GM18499 (cell line): Measurements from ENCODE around the gene PITPNC1.
"Not testable (repeated sequence)": the region's sequence is repeated elsewhere in the genome, so short reads cannot be mapped to it uniquely, and the experiment has no call there.

ENCODE experiments used
- ATAC-seq: cut with Tn5 transposase; IDR thresholded peaks from one replicate; pipeline ENCODE4 v1.9.1; 2021; ENCODE audit warnings: moderate number of reproducible peaks; ENCODE audit not compliant: insufficient read depth, unreplicated experiment

PITPNC1 gene

DNA sequence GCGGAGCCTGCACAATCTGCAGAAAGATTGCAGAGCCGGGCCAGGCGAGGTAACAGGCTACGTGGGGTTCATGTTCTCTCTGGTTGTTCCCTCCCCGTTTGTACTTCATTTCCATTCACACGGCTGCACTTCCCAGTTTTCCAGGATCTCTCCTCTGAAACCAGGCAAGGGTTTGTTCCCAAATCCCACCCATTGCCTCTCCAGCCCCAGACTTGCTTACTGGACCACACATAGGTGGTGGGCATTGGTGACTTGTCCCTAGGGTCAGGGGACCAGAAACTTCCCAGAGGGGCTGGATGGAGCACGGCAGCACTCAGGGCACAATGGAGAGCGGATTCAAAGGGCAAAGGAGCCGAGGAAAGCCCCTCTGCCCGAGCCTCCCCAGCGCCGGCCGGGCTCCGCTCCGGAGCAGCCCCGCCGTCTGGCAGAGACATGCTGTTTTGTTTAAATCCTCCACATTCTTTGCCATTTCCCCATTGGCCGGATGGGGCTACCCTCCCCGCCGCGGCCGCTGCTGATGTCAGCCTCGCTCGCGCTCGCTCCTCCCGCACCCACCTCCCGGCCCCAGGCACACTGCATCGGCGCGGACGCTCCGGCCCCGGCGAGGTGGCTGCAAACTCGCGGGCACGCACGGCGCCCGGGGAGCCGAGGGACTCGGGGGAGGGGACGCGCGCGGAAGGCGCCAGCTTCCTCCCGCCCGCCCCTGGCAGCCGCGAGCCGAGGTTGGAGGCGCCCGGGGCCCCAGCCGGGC is at the start of gene PITPNC1:
Gene PITPNC1, plus strand, starts transcription at position 545 of the 751 bp plus-strand sequence.
- ATAC-seq: peak; percentile 40

DNA sequence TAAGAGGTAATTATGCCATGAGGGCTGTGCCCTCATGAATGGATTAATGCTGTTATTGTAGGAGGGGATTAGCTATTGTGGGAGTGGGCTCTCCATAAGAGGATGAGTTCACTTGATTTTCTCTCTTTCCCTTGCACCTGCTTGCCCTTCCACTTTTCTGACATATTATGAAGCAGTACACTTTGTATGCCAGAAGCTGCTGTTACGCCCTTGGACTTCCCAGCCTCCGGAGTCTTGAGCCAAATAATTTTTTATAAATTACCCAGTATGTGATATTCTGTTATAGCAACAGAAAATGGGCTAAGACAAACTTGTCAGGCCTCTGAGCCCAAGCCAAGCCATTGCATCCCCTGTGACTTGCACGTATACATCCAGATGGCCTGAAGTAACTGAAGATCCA is 49.1 kb upstream of the PITPNC1 start:
- ATAC-seq: no peak

DNA sequence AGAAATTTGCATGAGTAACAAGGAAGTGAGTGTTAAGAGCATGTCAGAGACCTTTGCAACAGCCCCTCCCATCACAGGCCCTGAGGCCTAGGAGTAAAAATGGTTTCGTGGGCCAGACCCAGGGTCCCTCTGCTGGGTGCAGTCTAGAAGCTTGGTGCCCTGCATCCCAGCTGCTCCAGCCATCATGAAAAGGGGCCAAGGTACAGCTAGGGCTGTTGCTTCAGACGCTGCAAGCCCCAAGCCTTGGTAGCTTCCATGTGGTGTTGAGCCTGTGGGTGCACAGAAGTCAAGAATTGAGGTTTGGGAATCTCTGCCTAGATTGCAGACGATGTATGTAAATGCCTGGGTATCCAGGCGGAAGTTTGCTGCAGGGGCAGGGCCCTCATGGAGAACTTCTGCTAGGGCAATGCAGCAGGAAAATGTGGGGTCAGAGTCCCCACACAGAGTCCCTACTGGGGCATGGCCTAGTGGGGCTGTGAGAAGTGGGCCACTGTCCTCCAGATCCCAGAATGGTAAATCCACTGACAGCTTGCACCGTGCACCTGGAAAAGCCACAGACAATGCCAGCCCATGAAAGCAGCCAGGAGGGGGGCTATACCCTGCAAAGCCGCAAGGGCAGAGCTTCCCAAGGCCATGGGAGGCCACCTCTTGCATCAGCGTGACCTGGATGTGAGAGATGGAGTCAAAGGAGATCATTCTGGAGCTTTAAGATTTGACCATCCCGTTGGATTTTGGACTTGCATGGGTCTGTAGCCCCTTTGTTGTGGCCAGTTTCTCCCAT is 45.5 kb upstream of the PITPNC1 start:
- not testable (repeated sequence) for ATAC-seq

DNA sequence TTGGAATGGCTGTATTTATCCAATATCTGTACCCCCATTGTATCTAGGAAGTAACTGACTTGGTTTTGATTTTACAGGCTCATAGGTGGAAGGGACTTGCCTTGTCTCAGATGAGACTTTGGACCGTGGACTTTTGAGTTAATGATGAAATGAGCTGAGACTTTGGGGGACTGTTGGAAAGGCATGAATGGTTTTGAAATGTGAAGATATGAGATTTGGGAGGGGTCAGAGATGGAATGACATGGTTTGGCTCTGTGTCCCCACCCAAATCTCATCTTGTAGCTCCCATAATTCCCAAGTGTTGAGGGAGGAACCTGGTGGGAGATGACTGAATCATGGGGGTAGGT is 44.9 kb upstream of the PITPNC1 start:
- not testable (repeated sequence) for ATAC-seq

DNA sequence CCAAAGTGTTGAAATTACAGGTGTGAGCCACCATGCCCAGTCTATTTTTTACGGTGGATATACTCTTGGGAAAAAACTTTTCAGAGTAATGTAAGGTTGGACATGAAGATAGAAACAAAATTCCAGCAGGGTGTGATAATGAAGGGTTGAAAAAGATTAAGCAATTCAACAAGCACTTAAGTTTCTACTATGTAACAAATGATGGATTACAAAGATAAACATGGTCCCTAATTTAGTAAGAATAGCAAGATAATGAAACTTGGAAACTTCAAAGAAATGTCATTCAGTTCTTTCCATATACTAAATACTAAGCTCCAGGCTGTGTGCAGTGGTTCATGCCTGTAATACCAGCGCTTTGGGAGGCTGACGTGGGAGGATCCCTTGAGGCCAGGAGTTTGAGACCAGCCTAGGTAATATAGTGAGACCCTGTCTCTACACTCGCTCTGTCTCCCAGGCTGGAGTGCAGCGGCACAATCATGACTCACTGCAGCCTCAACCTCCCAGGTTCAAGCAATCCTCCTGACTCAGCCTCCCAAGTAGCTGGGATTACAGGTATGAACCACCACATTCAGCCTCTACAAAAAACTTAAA is 41.7 kb upstream of the PITPNC1 start:
- no peak for ATAC-seq

DNA sequence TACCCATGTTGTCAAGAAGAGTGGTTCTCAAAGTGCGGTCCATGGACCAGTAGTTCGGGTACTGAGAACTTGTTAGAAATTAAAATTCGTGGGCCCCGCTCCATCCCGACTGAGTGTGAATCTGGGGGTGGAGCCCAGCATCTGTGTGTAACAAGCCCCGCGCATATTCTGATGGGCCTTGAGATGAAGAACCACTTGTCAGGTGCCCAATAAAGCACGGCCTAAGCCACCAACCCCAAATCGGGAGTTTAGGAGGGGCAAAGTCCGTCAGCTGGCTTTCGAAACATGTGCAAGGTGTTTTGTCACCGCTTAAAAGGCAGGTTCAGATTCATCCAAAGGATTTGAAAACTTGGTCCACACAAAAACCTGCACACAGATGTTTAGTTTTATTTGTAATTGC is 40.2 kb upstream of the PITPNC1 start:
- no peak for ATAC-seq

DNA sequence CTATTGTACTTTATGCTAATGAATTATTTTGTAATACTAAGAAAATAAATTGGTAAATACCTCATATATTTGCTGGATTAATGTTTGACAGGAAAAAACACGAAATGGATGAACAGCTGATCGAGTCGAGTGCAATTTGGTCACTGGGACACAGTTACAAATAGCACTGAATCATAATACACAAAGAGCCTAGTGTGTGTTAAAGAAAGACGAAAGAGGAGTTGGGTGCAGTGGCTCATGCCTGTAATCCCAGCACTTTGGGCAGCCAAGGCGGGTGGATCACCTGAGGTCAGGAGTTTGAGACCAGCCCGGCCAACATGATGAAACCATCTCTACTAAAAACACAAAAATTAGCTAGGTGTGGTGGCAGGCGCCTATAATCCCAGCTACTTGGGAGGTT is 38.7 kb upstream of the PITPNC1 start:
- not testable (repeated sequence) for ATAC-seq

DNA sequence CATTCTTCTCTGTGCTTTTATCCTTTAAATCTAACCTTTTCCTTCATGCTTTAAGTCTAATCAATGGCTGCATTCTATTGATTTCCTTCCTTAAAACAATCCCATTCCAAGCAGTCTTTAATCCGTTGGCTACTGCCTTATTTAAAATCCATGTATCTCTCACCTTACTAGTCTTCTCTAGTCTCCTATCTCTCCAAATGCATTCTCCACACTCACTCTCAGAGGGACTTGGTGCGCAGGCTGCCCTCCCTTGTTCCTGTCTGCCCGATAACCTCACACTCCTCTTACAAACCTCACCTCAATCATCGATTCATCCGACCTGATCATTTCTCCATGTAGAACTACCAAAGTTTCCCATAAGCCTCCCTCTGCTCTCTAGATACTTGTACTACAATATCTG is 33.8 kb upstream of the PITPNC1 start:
- no peak for ATAC-seq

DNA sequence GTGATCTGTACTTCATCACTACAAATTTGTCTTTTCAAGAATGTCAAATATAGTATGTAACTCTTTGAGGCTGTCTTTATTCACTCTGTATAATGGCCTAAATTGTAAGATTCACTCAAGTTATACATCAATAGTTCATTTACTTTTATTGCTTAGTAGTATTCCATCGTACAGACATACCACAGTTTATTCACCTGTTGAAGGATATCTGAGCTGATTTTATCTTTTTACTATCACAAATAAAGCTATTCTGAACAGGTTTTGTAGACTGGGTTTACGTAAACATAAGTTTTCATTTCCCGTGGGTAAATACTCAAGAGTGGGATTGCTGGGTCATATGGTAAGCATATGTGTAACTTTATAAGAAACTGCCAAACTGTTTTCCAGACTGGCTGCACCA is 29.3 kb upstream of the PITPNC1 start:
- ATAC-seq: no peak

DNA sequence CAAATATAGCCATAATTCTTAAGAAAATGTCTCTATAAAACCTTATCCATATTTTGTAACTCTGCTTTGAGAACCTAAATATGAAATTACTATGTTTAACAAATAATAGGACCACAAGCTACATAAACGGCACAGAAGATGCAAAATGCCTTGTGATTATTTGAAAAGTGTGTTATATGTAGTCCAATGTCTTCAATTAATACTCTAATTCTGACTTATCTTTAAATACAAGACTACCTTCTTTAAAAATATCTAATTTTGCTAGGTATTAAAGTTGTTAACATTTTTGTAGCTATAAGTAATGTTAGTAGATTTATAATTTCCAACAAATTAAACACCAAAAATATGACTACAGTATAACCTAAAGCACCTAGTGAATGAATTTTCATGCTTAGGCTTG is 27.7 kb upstream of the PITPNC1 start:
- no peak for ATAC-seq

DNA sequence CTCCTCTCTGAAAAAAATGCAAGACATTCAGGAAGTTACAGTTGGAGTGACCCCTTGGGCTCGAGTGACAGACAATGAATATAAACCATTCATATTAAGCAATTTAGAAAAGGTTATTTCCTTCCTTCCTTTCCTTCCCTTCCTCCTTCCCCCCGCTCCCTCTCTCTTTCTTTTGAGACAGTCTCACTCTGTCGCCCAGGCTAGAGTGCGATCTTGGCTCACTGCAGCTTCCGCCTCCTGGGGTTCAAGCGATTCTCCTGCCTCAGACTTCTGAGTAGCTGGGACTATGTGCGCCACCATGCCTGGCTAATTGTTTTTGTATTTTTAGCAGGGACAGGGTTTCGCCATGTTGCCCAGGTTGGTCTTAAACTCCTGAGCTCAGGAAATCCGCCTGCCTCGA is 23.9 kb upstream of the PITPNC1 start:
- ATAC-seq: no peak

DNA sequence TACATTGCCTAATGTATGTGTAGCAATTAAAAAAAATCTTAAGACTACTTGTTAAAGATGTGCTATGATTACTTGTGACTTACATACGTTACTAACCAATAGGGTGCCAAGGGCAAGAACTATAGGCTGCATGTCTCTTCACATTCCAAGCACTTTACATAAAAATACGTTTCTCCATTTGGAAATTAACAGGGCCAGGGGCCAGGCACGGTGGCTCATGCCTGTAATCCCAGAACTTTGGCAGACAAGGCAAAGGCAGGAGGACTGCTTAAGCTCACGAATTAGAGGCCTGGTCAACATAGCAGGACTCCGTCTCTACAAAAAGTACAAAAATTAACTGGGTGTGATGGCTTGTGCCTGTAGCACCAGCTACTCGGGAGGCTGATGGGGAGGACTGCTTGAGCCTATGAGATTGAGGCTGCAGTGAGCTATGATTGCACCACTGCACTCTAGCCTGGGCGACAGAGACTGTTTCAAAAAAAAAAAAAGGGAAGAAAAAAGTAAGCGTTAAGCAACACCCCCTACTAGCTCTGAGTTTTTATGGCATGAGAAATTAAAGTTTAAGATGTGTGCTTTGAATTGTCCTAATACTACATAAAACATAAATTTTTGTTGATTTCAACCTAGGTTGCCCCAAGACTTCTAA is 23.0 kb upstream of the PITPNC1 start:
- no peak for ATAC-seq

DNA sequence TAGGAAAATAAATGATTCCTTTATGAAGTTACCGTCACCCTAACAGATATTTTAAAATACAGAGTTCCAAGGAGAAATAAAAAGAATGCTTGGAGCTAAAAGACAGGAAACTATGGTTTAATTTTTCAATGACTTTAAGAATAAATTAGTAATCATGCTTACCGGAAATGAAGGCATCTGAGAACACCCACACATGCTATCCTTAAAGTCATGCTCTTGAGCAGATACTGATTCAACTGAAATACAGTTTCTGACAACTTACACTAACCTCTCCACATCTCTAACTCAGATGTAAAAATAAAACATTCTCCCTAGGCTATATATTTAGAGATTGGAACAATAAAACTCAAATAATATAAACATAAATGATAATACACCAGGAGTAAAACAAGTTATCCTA is 18.5 kb upstream of the PITPNC1 start:
- no peak for ATAC-seq

DNA sequence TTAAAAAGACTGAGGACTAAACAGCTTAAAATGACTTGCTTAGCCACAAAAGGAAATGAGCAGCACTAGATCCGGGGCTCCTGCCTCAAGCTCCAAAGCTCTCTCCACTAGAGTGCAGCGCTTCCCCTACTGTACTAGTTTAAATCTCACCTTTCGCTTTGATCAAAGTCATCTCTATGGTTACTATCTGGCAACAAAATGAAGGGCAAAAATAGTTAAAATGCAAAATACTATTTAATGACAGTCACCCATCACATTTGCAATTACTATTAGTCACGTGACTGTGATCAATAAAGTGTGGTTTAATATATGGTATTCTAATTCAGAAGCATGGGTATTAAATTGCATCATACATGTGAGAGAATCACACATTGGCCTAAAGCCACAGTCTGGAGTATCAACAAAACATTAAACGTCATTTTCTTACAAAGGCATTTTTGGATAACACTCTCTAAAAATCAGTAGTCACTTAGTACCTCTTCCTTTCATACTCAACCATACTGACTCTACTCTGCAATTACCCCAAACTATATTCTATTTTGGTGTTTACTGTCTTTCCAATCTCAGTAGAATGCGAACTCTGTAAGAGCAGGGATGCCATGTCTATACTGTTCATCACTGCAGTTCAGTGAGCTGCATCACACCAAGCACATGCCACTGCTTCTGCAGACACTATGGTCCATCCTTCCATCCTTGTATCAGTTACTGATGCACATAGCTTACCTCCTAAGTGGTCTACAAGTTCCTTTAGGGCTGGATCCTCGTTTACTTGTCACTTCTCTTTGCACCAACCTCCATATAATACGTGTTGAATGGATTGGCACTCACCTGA is 16.9 kb upstream of the PITPNC1 start:
- ATAC-seq: no peak

DNA sequence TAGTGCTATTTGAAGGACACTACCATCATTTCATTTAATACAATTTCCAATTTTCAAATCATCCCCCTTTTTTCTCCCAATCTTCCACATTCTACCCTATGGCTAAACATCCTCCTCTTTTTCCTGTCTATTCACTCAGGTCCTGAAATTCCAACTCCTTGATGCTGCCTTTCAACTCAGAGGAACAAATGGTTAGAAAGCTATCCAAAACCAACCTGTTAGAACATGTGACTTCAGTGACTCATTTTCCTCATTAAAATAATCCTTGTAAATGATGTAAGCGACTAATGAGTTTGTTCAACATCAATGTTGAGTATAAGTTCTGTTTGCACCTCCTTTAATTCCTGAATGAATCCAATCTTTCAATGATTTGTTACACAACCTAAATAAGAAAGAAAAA is 16.2 kb upstream of the PITPNC1 start:
- ATAC-seq: no peak

DNA sequence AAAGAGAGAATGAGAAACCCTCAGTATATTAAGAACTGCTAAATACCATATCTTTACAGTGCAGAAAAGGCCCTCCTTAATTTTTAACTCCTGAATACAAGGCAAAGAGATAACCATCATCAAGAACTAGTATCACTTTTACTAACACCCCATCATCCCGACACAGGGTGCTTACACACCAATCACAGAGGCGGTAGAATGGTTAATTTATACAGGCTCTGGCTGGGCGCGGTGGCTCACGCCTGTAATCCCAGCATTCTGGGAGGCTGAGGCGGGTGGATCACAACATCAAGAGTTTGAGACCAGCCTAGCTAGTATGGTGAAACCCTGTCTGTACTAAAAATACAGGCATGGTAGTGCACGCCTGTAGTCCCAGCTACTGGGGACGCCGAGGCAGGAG is 14.9 kb upstream of the PITPNC1 start:
- ATAC-seq: no peak

DNA sequence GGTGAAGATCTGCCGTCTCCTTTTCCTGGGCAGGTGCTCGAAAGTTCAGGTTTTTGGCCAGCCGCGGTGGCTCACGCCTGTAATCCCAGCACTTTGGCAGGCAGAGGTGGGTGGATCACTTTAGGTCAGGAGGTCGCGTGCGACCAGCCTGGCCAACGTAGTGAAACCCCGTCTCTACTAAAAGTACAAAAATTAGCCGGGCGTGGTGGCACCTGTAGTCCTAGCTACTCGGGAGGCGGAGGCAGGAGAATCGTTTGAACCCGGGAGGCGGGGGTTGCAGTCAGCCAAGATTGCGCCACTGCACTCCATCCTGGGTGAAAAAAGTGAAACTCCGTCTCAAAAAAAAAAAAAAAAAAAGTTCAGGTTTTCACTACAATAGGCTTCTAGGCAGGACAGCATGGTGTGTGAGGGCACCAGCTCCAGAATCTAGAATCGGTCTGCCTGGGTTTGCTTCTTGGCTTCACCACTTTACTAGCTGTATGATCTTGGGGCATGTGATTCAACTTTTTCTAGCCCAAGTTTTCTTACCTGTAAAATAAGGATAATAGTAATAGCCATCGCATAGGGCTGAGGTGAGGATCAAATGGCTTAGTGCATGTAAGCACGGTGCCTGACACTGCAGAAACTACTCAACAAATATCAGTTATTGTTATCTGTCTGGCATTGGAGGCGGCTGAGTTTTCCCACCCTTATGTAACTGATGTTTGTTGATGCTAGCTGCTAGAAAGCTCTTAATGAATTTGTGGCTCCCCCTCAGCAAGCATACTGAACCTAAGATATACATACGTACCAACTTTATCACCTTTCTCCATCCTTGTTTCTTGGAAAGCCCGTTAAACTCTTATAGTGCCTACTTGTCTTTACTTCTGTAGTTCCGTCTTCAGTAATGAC is 12.0 kb upstream of the PITPNC1 start:
- no peak for ATAC-seq

DNA sequence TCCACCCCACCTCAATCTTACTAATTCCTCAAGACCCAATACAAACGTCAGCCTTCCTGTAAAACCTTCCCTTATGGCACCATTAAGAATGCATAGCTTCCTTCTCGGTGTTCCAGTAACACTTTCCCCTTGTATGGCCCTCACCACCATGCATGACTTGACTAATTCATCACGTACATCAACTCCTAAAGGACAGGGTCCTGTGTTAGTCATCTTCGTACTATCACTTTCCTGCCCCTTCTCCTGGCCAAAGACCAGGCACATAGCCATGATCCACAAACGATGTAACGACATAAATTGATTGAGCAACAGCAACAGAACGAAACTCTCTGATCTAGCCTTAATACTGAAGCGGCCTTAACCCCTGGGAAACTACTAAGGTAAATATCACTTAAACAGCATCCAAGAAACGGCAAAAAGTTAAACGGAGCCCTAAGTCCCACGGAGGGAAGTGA is 11.3 kb upstream of the PITPNC1 start:
- no peak for ATAC-seq
